H9 (cell line): Measurements from ENCODE around the gene CHURC1. TPM values are rescaled to one million over a fixed set of nuclear protein-coding genes. Genes with fewer than 3 reads are reported as not detected.

Experiments
- DNase-seq: peaks from one replicate; pipeline ENCODE4 v3.0.0-alpha.2; 2017
- H2AFZ ChIP-seq: one replicate; pipeline ENCODE4 v1.6.1; 2013; ENCODE audit warnings: mild to moderate bottlenecking, low read length, control low read depth, moderate library complexity
- H2AK5ac ChIP-seq: 2 replicates; pipeline ENCODE4 v1.6.1; 2013; ENCODE audit warnings: low read length, control low read depth, mixed read lengths; ENCODE audit not compliant: insufficient read length
- H2BK120ac ChIP-seq: one replicate; pipeline ENCODE4 v1.6.1; 2013; ENCODE audit warnings: low read depth, mild to moderate bottlenecking, low read length, control low read depth, inconsistent platforms; ENCODE audit not compliant: poor library complexity, severe bottlenecking
- H2BK12ac ChIP-seq: 2 replicates; pipeline ENCODE4 v1.6.1; 2013; ENCODE audit warnings: low read length, control low read depth, mixed read lengths, low read depth; ENCODE audit not compliant: insufficient read length
- H2BK15ac ChIP-seq: 2 replicates; pipeline ENCODE4 v1.6.1; 2013; ENCODE audit warnings: low read depth, low read length, control low read depth
- H2BK20ac ChIP-seq: one replicate; pipeline ENCODE4 v1.6.1; 2013; ENCODE audit warnings: low read depth, mild to moderate bottlenecking, low read length, control low read depth, inconsistent platforms; ENCODE audit not compliant: poor library complexity, severe bottlenecking
- H2BK5ac ChIP-seq: 2 replicates; pipeline ENCODE4 v1.6.1; 2013; ENCODE audit warnings: low read length, control low read depth, mixed read lengths; ENCODE audit not compliant: insufficient read length
- H3K14ac ChIP-seq: 2 replicates; pipeline ENCODE4 v1.6.1; 2013; ENCODE audit warnings: low read length, control low read depth; ENCODE audit not compliant: insufficient read depth
- H3K18ac ChIP-seq: 2 replicates; pipeline ENCODE4 v1.6.1; 2013; ENCODE audit warnings: low read depth, mild to moderate bottlenecking, mixed read lengths, low read length, control low read depth; ENCODE audit not compliant: insufficient read length
- H3K23ac ChIP-seq: 2 replicates; pipeline ENCODE4 v1.6.1; 2013; ENCODE audit warnings: low read length, control low read depth, mixed read lengths, low read depth; ENCODE audit not compliant: insufficient read length
- H3K23me2 ChIP-seq: 2 replicates; pipeline ENCODE4 v1.6.1; 2013; ENCODE audit warnings: low read depth, mild to moderate bottlenecking, mixed read lengths, low read length, control low read depth; ENCODE audit not compliant: insufficient read length, poor library complexity, severe bottlenecking
- H3K27ac ChIP-seq: 2 replicates; pipeline ENCODE4 v1.5.1; 2013; ENCODE audit warnings: low read length, control low read depth, mixed read lengths, low read depth; ENCODE audit not compliant: insufficient read length
- H3K27me3 ChIP-seq: 2 replicates; pipeline ENCODE4 v1.6.1; 2013; ENCODE audit warnings: low read length, control low read depth, inconsistent platforms; ENCODE audit not compliant: insufficient read depth
- H3K4ac ChIP-seq: 2 replicates; pipeline ENCODE4 v1.6.1; 2013; ENCODE audit warnings: low read depth, mild to moderate bottlenecking, control low read depth, inconsistent platforms, low read length, moderate library complexity
- H3K4me1 ChIP-seq: 2 replicates; pipeline ENCODE4 v1.6.1; 2013; ENCODE audit warnings: low read length, control low read depth, inconsistent platforms; ENCODE audit not compliant: insufficient read depth
- H3K4me2 ChIP-seq: 2 replicates; pipeline ENCODE4 v1.6.1; 2013; ENCODE audit warnings: low read length, control low read depth, mixed read lengths; ENCODE audit not compliant: insufficient read length, insufficient read depth
- H3K56ac ChIP-seq: 2 replicates; pipeline ENCODE4 v1.6.1; 2013; ENCODE audit warnings: low read depth, mild to moderate bottlenecking, mixed read lengths, low read length, control low read depth; ENCODE audit not compliant: insufficient read length
- H3K79me1 ChIP-seq: 2 replicates; pipeline ENCODE4 v1.6.1; 2013; ENCODE audit warnings: low read depth, mild to moderate bottlenecking, moderate library complexity, low read length, control low read depth, inconsistent platforms; ENCODE audit not compliant: insufficient read depth, poor library complexity, severe bottlenecking
- H3K79me2 ChIP-seq: 2 replicates; pipeline ENCODE4 v1.6.1; 2013; ENCODE audit warnings: low read length, control low read depth, inconsistent platforms; ENCODE audit not compliant: insufficient read depth
- H3K9ac ChIP-seq: 2 replicates; pipeline ENCODE4 v1.6.1; 2013; ENCODE audit warnings: low read length, control low read depth, mixed read lengths; ENCODE audit not compliant: insufficient read length; ENCODE audit errors: extremely low read depth
- H3K9me3 ChIP-seq: one replicate; pipeline ENCODE4 v1.6.1; 2013; ENCODE audit warnings: low read depth, low read length, inconsistent platforms; ENCODE audit not compliant: control insufficient read depth
- H3T11ph ChIP-seq: one replicate; pipeline ENCODE4 v1.6.1; 2013; ENCODE audit warnings: mild to moderate bottlenecking, low read length, control low read depth, inconsistent platforms
- H4K20me1 ChIP-seq: one replicate; pipeline ENCODE4 v1.6.1; 2013; ENCODE audit not compliant: control insufficient read depth, insufficient read length, insufficient read depth
- H4K5ac ChIP-seq: 2 replicates; pipeline ENCODE4 v1.6.1; 2013; ENCODE audit warnings: low read depth, mild to moderate bottlenecking, mixed read lengths, low read length, control low read depth; ENCODE audit not compliant: insufficient read length
- H4K8ac ChIP-seq: replicated peaks from 2 replicates; pipeline ENCODE4 v1.6.1; 2013; ENCODE audit warnings: low read length, control low read depth, mixed read lengths, low read depth; ENCODE audit not compliant: insufficient read length
- H4K91ac ChIP-seq: 2 replicates; pipeline ENCODE4 v1.6.1; 2013; ENCODE audit warnings: low read depth, mild to moderate bottlenecking, moderate library complexity, mixed read lengths, low read length, control low read depth; ENCODE audit not compliant: insufficient read length
- H3K27ac Mint-ChIP-seq, 3 experiments: 2 replicates in 2 of 3; 3 replicates in 1 of 3; pipeline ENCODE4 v1.8.0; 2020 to 2021; ENCODE audit warnings: mixed read lengths in 3 of 3, mild to moderate bottlenecking in 1 of 3, moderate library complexity in 1 of 3
- H3K27me3 Mint-ChIP-seq: 2 replicates; pipeline ENCODE4 v1.8.0; 2021; ENCODE audit warnings: low read depth, mild to moderate bottlenecking, moderate library complexity, mixed read lengths
- H3K36me3 Mint-ChIP-seq, 3 experiments: 2 replicates in 2 of 3; 3 replicates in 1 of 3; pipeline ENCODE4 v1.8.0; 2020 to 2021; ENCODE audit warnings: low read depth in 3 of 3, mixed read lengths in 3 of 3; ENCODE audit not compliant: insufficient read depth in 1 of 3
- H3K4me1 Mint-ChIP-seq, 2 experiments: 2 replicates each; pipeline ENCODE4 v1.8.0; 2020; ENCODE audit warnings: mixed read lengths in 2 of 2
- H3K4me3 Mint-ChIP-seq, 2 experiments: 2 replicates in 1 of 2; 3 replicates in 1 of 2; pipeline ENCODE4 v1.8.0; 2020 to 2021; ENCODE audit warnings: mild to moderate bottlenecking in 2 of 2, mixed read lengths in 2 of 2, moderate library complexity in 1 of 2
- H3K9me3 Mint-ChIP-seq, 2 experiments: 2 replicates in 1 of 2; 3 replicates in 1 of 2; pipeline ENCODE4 v1.8.0; 2020; ENCODE audit warnings: mild to moderate bottlenecking in 2 of 2, mixed read lengths in 2 of 2, moderate library complexity in 1 of 2
- CTCF ChIP-seq: fragments of 200-600 bp; sonication (generic); conservative IDR thresholded peaks from 3 replicates; pipeline ENCODE4 v1.8.0; 2021; ENCODE audit warnings: antibody characterized with exemption, mild to moderate bottlenecking
- WGBS: extraction: QIAGEN DNeasy Blood & Tissue Kit; methylation state at CpG from one replicate; pipeline ENCODE4 v1.1.7; 2013; ENCODE audit warnings: missing lambda C conversion rate, low lambda C conversion rate, mixed read lengths; ENCODE audit not compliant: insufficient read length; ENCODE audit errors: extremely low coverage; 5-methylcytosine and 5-hydroxymethylcytosine counted together
- total RNA-seq: library from RNA; stranded (reverse); gene quantifications from 2 replicates; pipeline ENCODE4 v1.2.1, GENCODE V29; 2021

CHURC1 gene
- total RNA-seq, 1 experiment from 2014 or later: 58.7 TPM

DNA sequence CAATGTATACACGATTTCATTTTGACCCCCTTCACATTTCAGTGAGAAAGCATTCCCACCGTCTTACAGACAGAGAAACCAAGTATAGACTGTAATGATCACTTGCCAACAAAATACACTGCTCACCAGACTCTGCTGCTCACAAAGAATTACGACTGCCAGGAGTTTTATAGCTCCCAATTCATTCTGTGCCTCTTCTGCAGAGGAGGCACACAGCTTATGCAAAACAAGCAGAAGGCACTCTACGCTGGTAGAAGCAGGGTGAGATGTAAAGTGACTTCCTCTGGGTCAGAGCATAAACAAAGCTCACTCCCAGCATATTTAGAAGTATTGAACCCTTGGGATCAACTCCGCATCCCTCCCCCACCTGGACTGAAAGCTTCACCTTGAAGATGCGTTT lies 49.1 kb upstream of the CHURC1 start:
- Mint-ChIP-seq H3K9me3 (no peaks in the 10 kb centered on the region), H3K4me1 (peaks cover 29% of the 10 kb centered on the region in 2 experiments), H3K4me3 (no peak overlapping the region), H3K36me3 (no peaks in the 10 kb centered on the region), H3K27me3 (peaks cover 3% of the 10 kb centered on the region), H3K27ac (no peak overlapping the region)
- Histone ChIP-seq H3K23me2 (no peaks in the 10 kb centered on the region), H3K18ac (no peak overlapping the region), H2BK20ac (no peak overlapping the region), H2BK120ac (no peak overlapping the region), H2BK12ac (no peak overlapping the region), H3K27ac (no peak overlapping the region), H2BK5ac (no peak overlapping the region), H2BK15ac (no peak overlapping the region), H4K91ac (no peak overlapping the region), H3K9ac (no peak overlapping the region), H2AFZ (no peak overlapping the region), H3K4ac (no peak overlapping the region), H3K4me1 (peaks cover 4% of the 10 kb centered on the region; the same call in 1 of the 2 replicates), H3K14ac (no peak overlapping the region), H3K23ac (no peak overlapping the region), H4K5ac (no peak overlapping the region), H3K9me3 (no peaks in the 10 kb centered on the region), H4K20me1 (no peaks in the 10 kb centered on the region), H2AK5ac (no peak overlapping the region), H3T11ph (no peak overlapping the region), H4K8ac (no peak overlapping the region), H3K79me2 (no peaks in the 10 kb centered on the region), H3K56ac (no peak overlapping the region), H3K4me2 (no peak overlapping the region), H3K27me3 (no peaks in the 10 kb centered on the region), H3K79me1 (no peaks in the 10 kb centered on the region)
- TF ChIP-seq CTCF: no peak
- DNase-seq: no peak
- WGBS: no CpG with 5 or more reads among the region's 6 CpGs
